ENCODE results near the gene ZNF529.

Gene ZNF529

GRCh38 chr19:36514012-36514612 is 59.0 kb downstream of the ZNF529 start:
- no peak for DNase-seq

- no peak for DNase-seq
Observed at GRCh38 chr19:36508325-36508724, 64.8 kb downstream of the ZNF529 start.

GRCh38 chr19:36501973-36502372 is 71.1 kb downstream of the ZNF529 start:
- DNase-seq: no peak

- DNase-seq: no peak
Observed at GRCh38 chr19:36497001-36497400, 76.1 kb downstream of the ZNF529 start.

Measured in anterior cingulate cortex (tissue), 58 donors.